Measurements from ENCODE around the gene DRICH1.
A peak's percentile ranks its signal among the peaks of the same experiment; 100 is the strongest.
"Not testable (repeated sequence)": the region's sequence is repeated elsewhere in the genome, so short reads cannot be mapped to it uniquely, and the experiment has no call there.

Gene DRICH1

DNA sequence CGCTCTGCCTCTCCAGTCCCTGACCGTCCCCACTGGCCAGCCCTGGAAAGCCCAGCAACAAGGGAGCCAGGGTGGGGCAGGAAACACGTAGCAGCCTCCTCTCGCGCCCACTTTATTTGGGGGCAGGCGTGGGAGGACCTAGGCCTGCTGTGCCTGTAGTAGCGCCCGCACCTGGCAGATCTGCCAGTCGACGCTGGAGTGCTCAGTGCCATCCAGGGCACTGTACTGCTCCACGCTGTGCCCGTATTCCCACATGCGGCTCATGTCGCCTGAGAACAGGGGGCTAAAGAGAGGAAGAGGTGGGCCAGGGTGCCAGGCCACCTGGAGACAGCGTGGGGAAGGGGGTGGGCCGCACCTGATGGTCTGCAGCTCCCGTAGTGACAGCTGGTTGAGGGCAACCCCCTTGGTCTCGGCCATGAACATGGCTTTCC, 17.0 kb upstream of the DRICH1 start:
- DNase-seq (ENCODE audit: low spot score): no peak

GRCh38 chr22:23646526-23646925, 14.4 kb upstream of the DRICH1 start:
- DNase-seq (ENCODE audit: low spot score): not testable (repeated sequence)

DNA sequence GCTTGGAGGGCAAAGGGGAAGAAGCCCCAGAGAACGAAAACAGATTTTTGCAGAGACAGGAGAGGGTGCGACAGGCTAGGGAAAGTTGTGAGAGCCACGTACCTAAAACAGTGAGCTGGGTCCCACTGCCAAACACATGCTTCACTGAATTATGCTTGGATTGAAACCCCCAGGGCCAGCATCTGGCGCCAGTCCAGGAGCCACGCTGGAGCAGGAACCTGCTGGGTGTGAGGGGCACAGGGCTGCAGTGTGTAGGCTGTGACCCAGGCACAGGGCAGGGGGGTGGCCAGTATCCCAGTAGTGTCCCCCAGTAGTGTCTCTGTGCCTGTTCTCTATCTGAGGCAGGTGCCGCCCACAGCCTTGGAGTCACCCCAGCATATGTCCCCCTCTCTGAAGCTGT, 8.1 kb upstream of the DRICH1 start:
- not testable (repeated sequence) for DNase-seq (ENCODE audit: low spot score)

DNA sequence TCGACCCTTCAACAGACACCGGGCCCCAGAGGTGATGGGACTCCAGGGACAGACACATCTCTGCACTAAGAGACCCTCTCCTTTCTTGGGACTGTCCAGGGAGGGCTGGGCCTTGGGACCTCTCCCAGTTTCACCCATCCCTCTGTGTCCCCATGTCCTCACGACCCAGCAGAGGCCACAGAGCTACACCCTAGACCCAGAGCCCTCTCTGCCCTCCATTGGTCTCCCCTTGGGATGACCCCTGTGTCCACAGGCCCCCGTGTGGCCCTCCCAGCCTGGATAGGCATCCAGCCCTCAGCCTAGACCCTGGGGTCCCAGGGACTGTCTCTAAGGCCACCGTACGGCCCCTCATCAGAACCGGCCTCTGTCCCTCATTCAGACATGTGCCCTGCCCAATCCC, 7.5 kb upstream of the DRICH1 start:
- DNase-seq (ENCODE audit: low spot score): no peak

GRCh38 chr22:23638611-23639010, 6.5 kb upstream of the DRICH1 start:
- DNase-seq (ENCODE audit: low spot score): no peak

- DNase-seq (ENCODE audit: low spot score): not testable (repeated sequence)
Observed at GRCh38 chr22:23635291-23635690, 3.2 kb upstream of the DRICH1 start.

GRCh38 chr22:23628056-23628743, 3.9 kb downstream of the DRICH1 start:
- DNase-seq (ENCODE audit: low spot score): not testable (repeated sequence)

GRCh38 chr22:23627401-23628055, 4.6 kb downstream of the DRICH1 start:
- DNase-seq (ENCODE audit: low spot score): peak; percentile 28

DNA sequence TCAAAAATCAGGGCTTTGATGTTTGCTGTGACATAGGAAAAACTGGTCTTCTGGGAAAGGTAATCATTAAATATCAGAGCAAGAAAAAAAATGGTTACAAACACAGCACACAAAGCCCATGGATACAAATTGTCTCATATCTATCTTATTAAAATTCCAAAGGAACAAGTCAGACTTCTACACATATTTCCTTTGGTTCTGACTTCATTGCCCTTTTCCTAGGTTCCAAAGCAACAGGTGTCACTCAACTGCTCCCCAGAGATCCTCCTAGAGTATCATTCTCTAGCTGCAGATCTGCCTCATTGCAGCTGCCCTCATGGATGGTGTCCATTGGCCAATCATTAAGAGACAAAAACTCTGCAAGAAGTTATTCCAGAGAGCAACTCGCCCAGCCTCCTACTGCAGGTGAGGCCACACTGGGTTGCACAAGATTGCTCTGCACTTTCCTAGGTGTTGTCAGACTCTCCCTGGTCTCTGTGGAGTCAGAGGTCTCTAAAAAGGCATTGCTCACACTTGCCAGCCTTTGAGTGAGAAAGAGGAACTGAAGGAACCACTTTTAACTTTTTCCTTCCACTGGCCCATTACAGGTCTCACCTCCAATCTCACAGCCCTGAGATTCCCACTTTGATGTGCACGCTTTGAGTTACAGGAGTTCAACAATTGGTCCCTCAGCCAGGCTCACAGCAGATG, 5.7 kb downstream of the DRICH1 start:
- peak; percentile 36 for DNase-seq (ENCODE audit: low spot score)

- no peak for DNase-seq (ENCODE audit: low spot score)
Observed at GRCh38 chr22:23622634-23623033, 9.5 kb downstream of the DRICH1 start.

- DNase-seq (ENCODE audit: low spot score): peak; percentile 40
Observed at GRCh38 chr22:23621916-23622315, 10.2 kb downstream of the DRICH1 start.

GRCh38 chr22:23621082-23621780, 10.9 kb downstream of the DRICH1 start:
- DNase-seq (ENCODE audit: low spot score): no peak

DNA sequence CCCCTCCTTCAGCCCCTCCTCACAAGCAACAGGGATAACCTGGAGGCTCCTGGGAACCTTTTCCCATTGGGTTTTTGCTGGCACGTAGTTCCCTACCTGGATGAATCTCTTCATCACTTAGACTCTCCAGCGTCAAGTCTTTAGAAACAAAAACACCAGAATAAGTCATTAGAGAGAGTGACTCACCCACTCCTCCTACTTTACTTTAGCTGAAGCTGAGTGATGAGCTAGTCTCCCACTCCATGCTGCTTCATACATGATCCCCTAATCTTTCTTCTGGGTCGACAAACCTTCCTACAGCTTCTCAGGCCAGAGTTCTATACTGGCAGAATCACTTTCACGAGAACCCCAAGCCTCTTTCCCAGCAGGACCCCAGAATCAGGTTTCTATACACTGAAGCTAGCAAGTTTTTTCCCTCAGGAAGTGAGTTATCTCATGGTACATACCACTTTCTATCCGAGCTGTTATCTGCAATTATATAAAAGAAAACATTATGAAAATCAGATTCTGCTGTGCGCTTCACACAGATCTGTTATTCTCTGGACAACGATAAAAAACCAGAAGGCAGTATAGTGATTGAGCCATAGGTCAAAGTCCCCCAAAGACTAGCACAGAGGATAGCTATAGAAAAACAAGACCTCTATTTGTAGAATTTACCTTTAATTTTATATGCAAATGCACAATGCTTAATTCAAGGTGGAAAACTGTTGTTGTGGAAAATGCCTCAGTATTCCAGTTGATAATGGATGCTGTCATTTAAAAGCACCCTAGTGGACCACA, 18.7 kb downstream of the DRICH1 start:
- DNase-seq (ENCODE audit: low spot score): no peak

- DNase-seq (ENCODE audit: low spot score): no peak
Observed at GRCh38 chr22:23609983-23610781, 21.9 kb downstream of the DRICH1 start.

GRCh38 chr22:23608583-23608982, 23.5 kb downstream of the DRICH1 start:
- DNase-seq (ENCODE audit: low spot score): no peak

DNA sequence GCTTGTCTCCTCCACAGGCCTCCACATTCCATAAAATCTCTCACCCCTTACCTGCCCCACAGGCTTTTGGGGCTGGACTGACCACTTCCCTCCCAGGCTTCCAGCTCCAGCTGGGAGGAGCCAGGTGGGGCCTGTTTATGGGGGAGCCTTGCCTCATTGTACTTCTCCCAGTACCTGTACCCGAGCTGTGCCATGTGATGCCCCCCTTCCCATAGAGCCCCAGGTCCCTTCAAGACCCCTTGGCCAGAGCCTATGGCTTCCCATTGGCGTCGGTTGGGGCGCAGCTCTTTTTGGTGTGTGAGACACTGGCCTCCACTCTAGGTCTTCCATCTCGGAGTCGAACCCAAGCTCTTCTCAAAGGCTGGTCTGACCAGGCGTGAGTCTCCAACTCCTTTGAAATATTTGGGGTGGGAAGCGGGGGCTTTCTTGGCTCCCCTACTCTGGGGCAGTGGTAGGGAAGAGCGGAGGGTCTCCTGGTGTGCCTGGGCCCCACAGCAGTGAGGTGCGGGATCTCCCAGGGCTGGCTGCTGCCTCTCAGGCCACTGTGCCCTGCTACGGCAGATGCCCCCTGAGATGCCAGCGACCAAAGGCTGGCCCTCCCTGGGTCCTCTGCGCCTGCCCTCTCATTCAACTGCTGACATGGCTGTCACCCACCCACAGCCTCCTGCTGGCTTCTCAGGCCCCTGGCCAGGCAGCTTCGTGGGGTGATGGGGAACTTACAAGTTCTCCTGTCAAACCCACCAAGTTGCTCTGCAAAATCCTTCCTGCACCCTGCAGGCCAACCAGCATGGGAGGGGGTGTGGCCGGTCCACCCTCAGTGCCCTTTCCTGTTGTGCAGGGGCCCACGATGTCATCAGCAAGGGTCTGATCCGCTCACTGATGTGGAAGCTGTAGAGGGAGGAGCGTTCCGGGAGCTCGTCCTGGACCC, 25.7 kb downstream of the DRICH1 start:
- no peak for DNase-seq (ENCODE audit: low spot score)

GRCh38 chr22:23604939-23605712, 27.0 kb downstream of the DRICH1 start:
- no peak for DNase-seq (ENCODE audit: low spot score)

- no peak for DNase-seq (ENCODE audit: low spot score)
Observed at GRCh38 chr22:23603266-23603665, 28.9 kb downstream of the DRICH1 start.

All from kidney tubule cell (primary cell).